Neural cell (in vitro differentiated cells): ENCODE data around the gene TRMU. TPM values are rescaled to one million over a fixed set of nuclear protein-coding genes. Genes with fewer than 3 reads are reported as not detected.

Experiments
- H2AFZ ChIP-seq: fragments of 200-600, 300-800 bp; sonication (generic), shearing (Covaris generic); 2 replicates; pipeline ENCODE4 v1.6.0; 2014; ENCODE audit warnings: low read depth, mild to moderate bottlenecking, antibody characterized with exemption, low read length, moderate library complexity
- H3F3A ChIP-seq: fragments of 200-600 bp; shearing (Covaris generic); 2 replicates; pipeline ENCODE4 v1.6.1; 2016; ENCODE audit warnings: mild to moderate bottlenecking, moderate library complexity, mixed read lengths, antibody characterized with exemption, low read length; ENCODE audit not compliant: insufficient read depth, poor library complexity, severe bottlenecking
- H3K27ac ChIP-seq: fragments of 200-600, 300-800 bp; sonication (generic), shearing (Covaris generic); 2 replicates; pipeline ENCODE4 v1.5.1; 2014; ENCODE audit warnings: mild to moderate bottlenecking, low read length, moderate library complexity
- H3K27me3 ChIP-seq: fragments of 300-800, 200-600 bp; sonication (generic), shearing (Covaris generic); 2 replicates; pipeline ENCODE4 v1.6.0; 2014; ENCODE audit warnings: mild to moderate bottlenecking, low read depth, low read length, moderate library complexity; ENCODE audit not compliant: insufficient read depth
- H3K36me3 ChIP-seq: fragments of 300-800, 200-600 bp; sonication (generic), shearing (Covaris generic); 2 replicates; pipeline ENCODE4 v1.5.1; 2014; ENCODE audit warnings: mild to moderate bottlenecking, antibody characterized with exemption, low read length, moderate library complexity; ENCODE audit not compliant: insufficient read depth
- H3K4me2 ChIP-seq: fragments of 300-800, 200-600 bp; sonication (generic), shearing (Covaris generic); 2 replicates; pipeline ENCODE4 v1.6.0; 2014; ENCODE audit warnings: mild to moderate bottlenecking, low read length
- H3K4me3 ChIP-seq: fragments of 300-800, 200-600 bp; sonication (generic), shearing (Covaris generic); 2 replicates; pipeline ENCODE4 v1.5.1; 2014; ENCODE audit warnings: mild to moderate bottlenecking, low read length, moderate library complexity
- H3K79me2 ChIP-seq: fragments of 200-600 bp; shearing (Covaris generic); replicated peaks from 2 replicates; pipeline ENCODE4 v1.6.0; 2014; ENCODE audit warnings: mild to moderate bottlenecking, low read length, moderate library complexity; ENCODE audit not compliant: insufficient read depth
- H3K9ac ChIP-seq: fragments of 300-800, 200-600 bp; sonication (generic), shearing (Covaris generic); 2 replicates; pipeline ENCODE4 v1.6.1; 2016; ENCODE audit warnings: mild to moderate bottlenecking, low read length, mixed read lengths
- H3K9me2 ChIP-seq: fragments of 200-600 bp; shearing (Covaris generic); 2 replicates; pipeline ENCODE4 v1.6.1; 2016; ENCODE audit warnings: mild to moderate bottlenecking, low read length, mixed read lengths; ENCODE audit not compliant: insufficient read depth
- H3K9me3 ChIP-seq: fragments of 200-600, 300-800 bp; sonication (generic), shearing (Covaris generic); 2 replicates; pipeline ENCODE4 v1.6.1; 2016; ENCODE audit warnings: mild to moderate bottlenecking, mixed run types, low read length, moderate library complexity, mixed read lengths
- H4K20me1 ChIP-seq: fragments of 200-600 bp; shearing (Covaris generic); 2 replicates; pipeline ENCODE4 v1.6.1; 2016; ENCODE audit warnings: mild to moderate bottlenecking, mixed run types; ENCODE audit not compliant: insufficient read depth
- EP300 ChIP-seq: fragments of 450-650 bp; conservative IDR thresholded peaks from 2 replicates; pipeline ENCODE4 v1.6.1; 2014; ENCODE audit warnings: antibody characterized with exemption, mild to moderate bottlenecking, moderate library complexity; ENCODE audit not compliant: poor library complexity, severe bottlenecking
- EZH2 ChIP-seq: fragments of 200-600, 300-800 bp; shearing (Covaris generic), sonication (generic); IDR thresholded peaks from 2 replicates; pipeline ENCODE4 v1.6.1; 2014; ENCODE audit warnings: antibody characterized with exemption, low read length, borderline replicate concordance, mild to moderate bottlenecking; ENCODE audit not compliant: insufficient read depth, poor library complexity, severe bottlenecking
- MXI1 ChIP-seq: fragments of 450-650 bp; conservative IDR thresholded peaks from 2 replicates; pipeline ENCODE4 v1.6.1; 2014; ENCODE audit warnings: antibody characterized with exemption, mild to moderate bottlenecking; ENCODE audit not compliant: poor library complexity, severe bottlenecking
- POLR2AphosphoS5 ChIP-seq: IDR thresholded peaks from 2 replicates; pipeline ENCODE4 v1.6.1; 2012
- RAD21 ChIP-seq: fragments of 450-650 bp; conservative IDR thresholded peaks from 2 replicates; pipeline ENCODE4 v1.6.1; 2014; ENCODE audit warnings: antibody characterized with exemption, mild to moderate bottlenecking, moderate library complexity
- REST ChIP-seq: IDR thresholded peaks from 2 replicates; pipeline ENCODE4 v1.6.1; 2012; ENCODE audit warnings: borderline replicate concordance
- SMC3 ChIP-seq: fragments of 450-650 bp; conservative IDR thresholded peaks from 2 replicates; pipeline ENCODE4 v1.6.1; 2014; ENCODE audit warnings: antibody characterized with exemption, mild to moderate bottlenecking, moderate library complexity; ENCODE audit not compliant: poor library complexity
- TAF1 ChIP-seq: IDR thresholded peaks from 2 replicates; pipeline ENCODE4 v1.6.1; 2012; ENCODE audit warnings: low read depth
- polyA plus RNA-seq: library from polyadenylated mRNA; depleted of rRNA; stranded (reverse); fragments of >200 nt; gene quantifications from 2 replicates; pipeline ENCODE4 v1.2.3, GENCODE V29; 2014
- TF ChIP-seq, protein P1 (sequence below): fragments of 450-650 bp; IDR thresholded peaks from 2 replicates; pipeline ENCODE4 v1.5.1; 2014; ENCODE audit warnings: antibody characterized with exemption, mild to moderate bottlenecking, moderate library complexity; ENCODE audit not compliant: poor library complexity, severe bottlenecking

TRMU gene
- polyA plus RNA-seq, 1 donor from 2014 or later: 72.9 TPM

DNA sequence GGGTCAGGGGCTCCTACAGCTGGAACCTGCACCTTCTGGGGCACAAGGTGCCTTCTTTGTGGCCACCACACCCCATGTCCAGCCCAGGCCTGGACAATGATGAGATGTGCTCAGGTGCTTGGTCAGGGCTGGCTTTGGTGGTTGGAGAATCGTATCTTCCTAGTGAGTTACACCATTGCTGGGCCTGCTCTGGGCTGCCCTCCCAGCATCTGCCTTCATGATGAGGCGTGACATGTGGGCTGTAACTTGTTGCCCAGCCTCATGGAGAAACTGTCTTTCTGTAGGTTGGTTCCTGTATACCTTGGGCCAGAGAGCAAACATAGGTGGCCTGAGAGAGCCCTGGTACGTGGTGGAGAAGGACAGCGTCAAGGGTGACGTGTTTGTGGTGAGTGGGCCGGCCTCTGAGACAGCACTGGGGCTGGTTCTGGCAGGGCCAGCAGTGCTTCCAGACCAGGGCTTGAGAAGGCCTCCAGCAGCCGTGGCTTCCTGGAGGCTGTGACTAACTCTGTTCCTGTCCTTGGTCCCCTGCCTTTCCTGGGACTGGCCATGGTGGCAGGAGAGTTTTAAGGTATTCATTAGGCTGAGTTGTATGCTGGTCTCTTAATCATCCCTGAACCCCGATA, 18.1 kb downstream of the TRMU start:
- Histone ChIP-seq H3K27ac (no peak overlapping the region), H3K36me3 (no peaks in the 10 kb centered on the region), H4K20me1 (no peaks in the 10 kb centered on the region), H3K4me2 (no peak overlapping the region), H3K9me3 (no peaks in the 10 kb centered on the region), H3K4me3 (no peak overlapping the region), H3K79me2 (no peaks in the 10 kb centered on the region), H3K9ac (no peak overlapping the region), H3K27me3 (no peaks in the 10 kb centered on the region), H3K9me2 (no peaks in the 10 kb centered on the region), H3F3A (no peaks in the 10 kb centered on the region), H2AFZ (no peak overlapping the region)
- TF ChIP-seq EZH2 (no peak), MXI1 (no peak), EP300 (no peak), POLR2AphosphoS5 (no peak), TAF1 (no peak), SMC3 (no peak), RAD21 (no peak), REST (no peak)
- TF ChIP-seq, protein P1, sequence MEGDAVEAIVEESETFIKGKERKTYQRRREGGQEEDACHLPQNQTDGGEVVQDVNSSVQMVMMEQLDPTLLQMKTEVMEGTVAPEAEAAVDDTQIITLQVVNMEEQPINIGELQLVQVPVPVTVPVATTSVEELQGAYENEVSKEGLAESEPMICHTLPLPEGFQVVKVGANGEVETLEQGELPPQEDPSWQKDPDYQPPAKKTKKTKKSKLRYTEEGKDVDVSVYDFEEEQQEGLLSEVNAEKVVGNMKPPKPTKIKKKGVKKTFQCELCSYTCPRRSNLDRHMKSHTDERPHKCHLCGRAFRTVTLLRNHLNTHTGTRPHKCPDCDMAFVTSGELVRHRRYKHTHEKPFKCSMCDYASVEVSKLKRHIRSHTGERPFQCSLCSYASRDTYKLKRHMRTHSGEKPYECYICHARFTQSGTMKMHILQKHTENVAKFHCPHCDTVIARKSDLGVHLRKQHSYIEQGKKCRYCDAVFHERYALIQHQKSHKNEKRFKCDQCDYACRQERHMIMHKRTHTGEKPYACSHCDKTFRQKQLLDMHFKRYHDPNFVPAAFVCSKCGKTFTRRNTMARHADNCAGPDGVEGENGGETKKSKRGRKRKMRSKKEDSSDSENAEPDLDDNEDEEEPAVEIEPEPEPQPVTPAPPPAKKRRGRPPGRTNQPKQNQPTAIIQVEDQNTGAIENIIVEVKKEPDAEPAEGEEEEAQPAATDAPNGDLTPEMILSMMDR: no peak

DNA sequence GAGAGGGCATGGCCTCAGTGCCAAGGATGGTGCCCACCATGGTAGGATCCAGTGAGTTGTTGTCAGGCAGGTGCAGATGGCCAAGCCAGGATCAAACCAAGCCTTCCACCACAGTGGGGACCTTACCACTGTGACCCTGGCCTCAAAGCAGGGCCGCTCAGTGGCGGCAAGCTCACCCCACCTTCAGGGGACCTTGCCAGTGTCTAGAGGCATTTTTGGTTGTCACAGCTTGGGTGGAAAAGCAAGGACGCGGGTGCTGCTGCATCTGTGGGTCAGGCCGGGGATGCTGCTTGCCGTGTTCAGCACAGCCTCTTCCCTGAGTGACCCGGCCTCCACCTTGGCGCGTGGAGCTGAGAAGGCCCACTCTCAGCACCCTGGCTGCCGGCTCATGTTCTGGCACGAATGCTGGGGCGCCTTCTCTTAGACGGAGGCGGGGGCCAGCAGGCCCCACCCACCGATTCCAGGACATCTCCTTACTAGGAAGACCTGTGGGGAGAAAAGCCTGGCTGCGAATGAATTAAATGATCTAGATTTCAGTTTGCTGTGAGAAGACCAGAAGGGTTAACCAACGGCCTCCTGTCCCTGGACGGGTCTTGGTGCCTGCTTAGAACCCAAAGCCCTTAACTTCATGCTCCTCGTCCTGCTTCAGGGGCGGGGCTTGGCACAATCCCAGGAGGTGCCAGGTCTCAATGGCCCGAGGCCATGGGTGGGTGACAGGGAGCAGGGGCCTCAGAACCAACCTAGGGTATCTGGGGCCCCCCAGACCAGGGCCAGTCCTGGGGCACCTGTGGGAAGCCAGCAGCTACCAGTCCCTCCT, 18.9 kb downstream of the TRMU start:
- H3K9me2 ChIP-seq: no peaks in the 10 kb centered on the region
- TF ChIP-seq RAD21 (no peak), SMC3 (no peak), TAF1 (no peak), MXI1 (no peak), EP300 (no peak), POLR2AphosphoS5 (no peak)
- TF ChIP-seq, protein P1: no peak
- H3K27ac ChIP-seq: no peak overlapping the region
- no peaks in the 10 kb centered on the region for H3K79me2 ChIP-seq
- H3K4me2 ChIP-seq: no peak overlapping the region
- no peak overlapping the region for H3K4me3 ChIP-seq
- no peaks in the 10 kb centered on the region for H3K27me3 ChIP-seq
- H2AFZ ChIP-seq: no peak overlapping the region
- no peak overlapping the region for H3K9ac ChIP-seq
- no peaks in the 10 kb centered on the region for H3K36me3 ChIP-seq
- H3K9me3 ChIP-seq: no peaks in the 10 kb centered on the region
- H3F3A ChIP-seq: no peaks in the 10 kb centered on the region
- H4K20me1 ChIP-seq: no peaks in the 10 kb centered on the region
